ENCODE measurements around the gene ZFAND2A. TPM values are rescaled to one million over a fixed set of nuclear protein-coding genes. Genes with fewer than 3 reads are reported as not detected.

ZFAND2A gene
- total RNA-seq, 1 experiment from 2014 or later: 28.4 TPM

- POLR2A ChIA-PET (ENCODE audit: unreplicated experiment): no interaction called here
- H3F3A ChIP-seq (ENCODE audit: low read length, unreplicated experiment): no peaks in the 10 kb centered on the region
- BruUV-seq (replicated peaks): TSS peak; percentile 88
Observed at GRCh38 chr7:1169409-1170368, 9.7 kb upstream of the ZFAND2A start.

GRCh38 chr7:1168422-1168821 is 8.4 kb upstream of the ZFAND2A start:
- CTCF ChIA-PET: no interaction called here
- Histone ChIP-seq H3K36me3 (ENCODE audit: low read depth, low read length) (no peaks in the 10 kb centered on the region), H3K4me1 (ENCODE audit: insufficient read depth, low read length) (no peaks in the 10 kb centered on the region), H3K9ac (ENCODE audit: low read length) (no peak overlapping the region), H3K4me2 (ENCODE audit: low read length) (no peak overlapping the region), H3K4me3 (ENCODE audit: low read length) (no peak overlapping the region), H4K20me1 (ENCODE audit: low read length) (no peaks in the 10 kb centered on the region), H3K27ac (ENCODE audit: low read length) (no peak overlapping the region), H3K79me2 (ENCODE audit: low read length) (no peaks in the 10 kb centered on the region), H3F3A (ENCODE audit: low read length, unreplicated experiment) (no peaks in the 10 kb centered on the region), H2AFZ (ENCODE audit: low read length) (no peak overlapping the region), H3K9me3 (ENCODE audit: low read length) (no peaks in the 10 kb centered on the region), H3K27me3 (ENCODE audit: low read length) (no peaks in the 10 kb centered on the region), H3K9me2 (replicated peaks; ENCODE audit: low read length) (no peaks in the 10 kb centered on the region)
- intact Hi-C loops (cut with micrococcal nuclease): no loop called here
- BruUV-seq (replicated peaks): no TSS peak
- no peak for DNase-seq
- POLR2A ChIA-PET (ENCODE audit: unreplicated experiment): no interaction called here
- no peak for ATAC-seq
- TF ChIP-seq EZH2phosphoT487 (IDR thresholded peaks at IDR 0.05; ENCODE audit: borderline replicate concordance, low read length) (no peak), EZH2 (IDR thresholded peaks at IDR 0.05; ENCODE audit: low read length, unreplicated experiment) (no peak)

More at GRCh38 chr7:1169409-1170368, 9.7 kb upstream of the ZFAND2A start:
- Histone ChIP-seq H3K27ac (ENCODE audit: low read length) (no peak overlapping the region), H3K36me3 (ENCODE audit: low read depth, low read length) (no peaks in the 10 kb centered on the region), H3K4me1 (ENCODE audit: insufficient read depth, low read length) (no peaks in the 10 kb centered on the region), H3K4me2 (ENCODE audit: low read length) (no peak overlapping the region; the same call in 1 of the 2 replicates), H3K27me3 (ENCODE audit: low read length) (no peaks in the 10 kb centered on the region), H3K9ac (ENCODE audit: low read length) (no peak overlapping the region), H3K4me3 (ENCODE audit: low read length) (0 out of 2 replicates have a peak overlapping the region, but pooled peaks have one; percentile 21), H3K79me2 (ENCODE audit: low read length) (no peaks in the 10 kb centered on the region), H4K20me1 (ENCODE audit: low read length) (no peaks in the 10 kb centered on the region), H2AFZ (ENCODE audit: low read length) (peak overlapping the region; percentile 50), H3K9me3 (ENCODE audit: low read length) (no peaks in the 10 kb centered on the region), H3K9me2 (replicated peaks; ENCODE audit: low read length) (no peaks in the 10 kb centered on the region)
- intact Hi-C loops (cut with micrococcal nuclease): no loop called here
- ATAC-seq (peak; percentile 56), DNase-seq (peak; percentile 36)
- TF ChIP-seq CTCF (conservative IDR thresholded peaks at IDR 0.05; ENCODE audit: low read depth, low read length) (peak; percentile 50), EZH2 (IDR thresholded peaks at IDR 0.05; ENCODE audit: low read length, unreplicated experiment) (no peak)
- CTCF ChIA-PET: interaction anchor here (0.5 kb wide), 1 partner anchor 93 kb away, joined by 5 read pairs; no protein-coding TSS in a partner anchor

- Histone ChIP-seq H3K4me2 (ENCODE audit: low read length) (no peak overlapping the region), H2AFZ (ENCODE audit: low read length) (no peak overlapping the region), H3K36me3 (ENCODE audit: low read depth, low read length) (no peaks in the 10 kb centered on the region), H3K79me2 (ENCODE audit: low read length) (peaks cover 13% of the 10 kb centered on the region), H3K9me3 (ENCODE audit: low read length) (no peaks in the 10 kb centered on the region), H3K9ac (ENCODE audit: low read length) (no peak overlapping the region), H3K9me2 (replicated peaks; ENCODE audit: low read length) (no peaks in the 10 kb centered on the region), H3K4me3 (ENCODE audit: low read length) (no peak overlapping the region), H4K20me1 (ENCODE audit: low read length) (no peaks in the 10 kb centered on the region), H3F3A (ENCODE audit: low read length, unreplicated experiment) (no peaks in the 10 kb centered on the region), H3K4me1 (ENCODE audit: insufficient read depth, low read length) (no peaks in the 10 kb centered on the region), H3K27me3 (ENCODE audit: low read length) (no peaks in the 10 kb centered on the region), H3K27ac (ENCODE audit: low read length) (no peak overlapping the region)
- CTCF ChIA-PET: no interaction called here
- POLR2A ChIA-PET (ENCODE audit: unreplicated experiment): no interaction called here
- TF ChIP-seq EZH2 (IDR thresholded peaks at IDR 0.05; ENCODE audit: low read length, unreplicated experiment) (no peak), EZH2phosphoT487 (IDR thresholded peaks at IDR 0.05; ENCODE audit: borderline replicate concordance, low read length) (no peak), CTCF (conservative IDR thresholded peaks at IDR 0.05; ENCODE audit: low read depth, low read length) (no peak)
- DNase-seq (no peak), ATAC-seq (no peak)
- intact Hi-C loops (cut with micrococcal nuclease): no loop called here
- BruUV-seq (replicated peaks): no TSS peak
Observed at GRCh38 chr7:1164436-1164835, 4.4 kb upstream of the ZFAND2A start.
